Progenitor cell of endocrine pancreas (in vitro differentiated cells): ENCODE results near the gene MRPL24. TPM values are rescaled to one million over a fixed set of nuclear protein-coding genes. Genes with fewer than 3 reads are reported as not detected.

ENCODE experiments used
- DNase-seq: peaks from one replicate; pipeline ENCODE4 v3.0.0; 2021; ENCODE audit warnings: low spot score; ENCODE audit not compliant: unreplicated experiment
- H3K27ac Mint-ChIP-seq: 2 replicates; pipeline ENCODE4 v1.8.0; 2021; ENCODE audit warnings: mild to moderate bottlenecking, moderate library complexity, mixed read lengths
- H3K27me3 Mint-ChIP-seq: 2 replicates; pipeline ENCODE4 v1.8.0; 2021; ENCODE audit warnings: mixed read lengths
- H3K36me3 Mint-ChIP-seq: 2 replicates; pipeline ENCODE4 v1.8.0; 2022; ENCODE audit warnings: mixed read lengths; ENCODE audit not compliant: insufficient read depth
- H3K4me1 Mint-ChIP-seq: 2 replicates; pipeline ENCODE4 v1.8.0; 2021; ENCODE audit warnings: low read depth, mixed read lengths
- H3K4me3 Mint-ChIP-seq: 2 replicates; pipeline ENCODE4 v1.8.0; 2021; ENCODE audit warnings: low read depth, mild to moderate bottlenecking, moderate library complexity, mixed read lengths
- H3K9me3 Mint-ChIP-seq: 2 replicates; pipeline ENCODE4 v1.8.0; 2021; ENCODE audit warnings: low read depth, mixed read lengths
- CTCF ChIP-seq: fragments of 200-600 bp; sonication (generic); IDR thresholded peaks from one replicate; pipeline ENCODE4 v1.5.0; 2021; ENCODE audit warnings: antibody characterized with exemption, mild to moderate bottlenecking; ENCODE audit not compliant: unreplicated experiment
- total RNA-seq: library from RNA; stranded (reverse); gene quantifications from 2 replicates; pipeline ENCODE4 v1.2.1, GENCODE V29; 2021

Gene MRPL24
- total RNA-seq, 1 donor from 2014 or later = 43.2 TPM

- Mint-ChIP-seq H3K4me3 (peak overlapping the region; percentile 96), H3K4me1 (peaks cover 32% of the 10 kb centered on the region), H3K36me3 (no peaks in the 10 kb centered on the region), H3K27me3 (no peaks in the 10 kb centered on the region), H3K27ac (peak overlapping the region; percentile 99), H3K9me3 (no peaks in the 10 kb centered on the region)
- no peak for DNase-seq
- TF ChIP-seq CTCF = no peak
These were observed 12.1 kb upstream of the MRPL24 start for GRCh38 chr1:156752843-156753482.

- peak; percentile 95 for DNase-seq
- no peaks in the 10 kb centered on the region for H3K36me3 Mint-ChIP-seq
- H3K27ac Mint-ChIP-seq = peak overlapping the region; percentile 99
- H3K4me3 Mint-ChIP-seq = peak overlapping the region; percentile 96
- H3K27me3 Mint-ChIP-seq = no peaks in the 10 kb centered on the region
- no peaks in the 10 kb centered on the region for H3K9me3 Mint-ChIP-seq
- no peak for TF ChIP-seq CTCF
- H3K4me1 Mint-ChIP-seq = peaks cover 40% of the 10 kb centered on the region
These were observed 11.0 kb upstream of the MRPL24 start for GRCh38 chr1:156751757-156752481.

GRCh38 chr1:156751451-156751756, 10.5 kb upstream of the MRPL24 start, which contains the start of gene HDGF:
TSS of gene HDGF (minus strand) at chr1:156751675. CDS start at chr1:156751429, 246 bp downstream.
- Mint-ChIP-seq H3K36me3 (no peaks in the 10 kb centered on the region), H3K9me3 (no peaks in the 10 kb centered on the region), H3K27me3 (no peaks in the 10 kb centered on the region), H3K4me1 (peaks cover 43% of the 10 kb centered on the region), H3K27ac (peak within 1 kb of the TSS; percentile 99), H3K4me3 (peak within 1 kb of the TSS; percentile 96)
- no peak for TF ChIP-seq CTCF
- DNase-seq = no peak

- Mint-ChIP-seq H3K9me3 (no peaks in the 10 kb centered on the region), H3K27ac (peak overlapping the region; percentile 99), H3K27me3 (no peaks in the 10 kb centered on the region), H3K4me1 (peaks cover 48% of the 10 kb centered on the region), H3K36me3 (no peaks in the 10 kb centered on the region), H3K4me3 (peak overlapping the region; percentile 93)
- DNase-seq = peak; percentile 52
- TF ChIP-seq CTCF = peak; percentile 13
These were observed 10.0 kb upstream of the MRPL24 start for GRCh38 chr1:156750711-156751450.

GRCh38 chr1:156750191-156750672, 9.3 kb upstream of the MRPL24 start:
- H3K9me3 Mint-ChIP-seq = no peaks in the 10 kb centered on the region
- peaks cover 3% of the 10 kb centered on the region for H3K36me3 Mint-ChIP-seq
- peak overlapping the region; percentile 99 for H3K27ac Mint-ChIP-seq
- no peaks in the 10 kb centered on the region for H3K27me3 Mint-ChIP-seq
- H3K4me1 Mint-ChIP-seq = peaks cover 53% of the 10 kb centered on the region
- no peak for TF ChIP-seq CTCF
- peak overlapping the region; percentile 93 for H3K4me3 Mint-ChIP-seq
- no peak for DNase-seq
